Measurements from ENCODE around the gene FBN2. TPM values are rescaled to one million over a fixed set of nuclear protein-coding genes. Genes with fewer than 3 reads are reported as not detected.
"Not testable (repeated sequence)": the region's sequence is repeated elsewhere in the genome, so short reads cannot be mapped to it uniquely, and the experiment has no call there.

The FBN2 gene
- total RNA-seq, 1 donor from 2014 or later: 0.11 TPM

DNA sequence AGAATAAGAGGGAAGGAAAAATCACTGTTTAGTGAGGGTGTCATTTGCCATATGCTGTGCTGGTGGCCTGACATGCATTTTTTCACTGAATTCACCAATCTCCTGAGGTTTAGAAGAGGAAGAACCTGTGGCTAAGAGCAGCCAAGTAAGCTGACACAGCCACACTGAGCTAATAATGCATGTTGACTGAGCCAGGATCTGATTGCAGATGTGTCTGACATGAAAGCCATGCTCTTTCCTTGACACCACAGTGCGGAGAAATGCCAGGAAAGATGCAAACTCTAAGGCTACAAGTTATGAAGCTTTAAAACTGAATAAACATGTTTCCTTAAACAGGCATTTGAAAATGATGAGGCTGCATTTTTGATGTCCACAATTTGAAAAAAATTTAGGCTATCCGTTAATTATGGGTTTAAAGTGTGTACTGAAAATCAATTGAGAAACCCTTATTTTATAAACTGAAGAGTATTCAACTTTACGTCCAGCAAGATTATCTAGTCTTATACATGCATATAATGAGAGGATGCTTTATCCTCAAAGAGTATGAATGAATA is 208.6 kb downstream of the FBN2 start:
- Histone ChIP-seq H3K36me3 (no peaks in the 10 kb centered on the region), H3K9me3 (no peaks in the 10 kb centered on the region), H3K27me3 (no peaks in the 10 kb centered on the region), H3K4me1 (no peaks in the 10 kb centered on the region), H3K4me3 (no peak overlapping the region), H3K27ac (no peak overlapping the region)
- TF ChIP-seq, protein P1, sequence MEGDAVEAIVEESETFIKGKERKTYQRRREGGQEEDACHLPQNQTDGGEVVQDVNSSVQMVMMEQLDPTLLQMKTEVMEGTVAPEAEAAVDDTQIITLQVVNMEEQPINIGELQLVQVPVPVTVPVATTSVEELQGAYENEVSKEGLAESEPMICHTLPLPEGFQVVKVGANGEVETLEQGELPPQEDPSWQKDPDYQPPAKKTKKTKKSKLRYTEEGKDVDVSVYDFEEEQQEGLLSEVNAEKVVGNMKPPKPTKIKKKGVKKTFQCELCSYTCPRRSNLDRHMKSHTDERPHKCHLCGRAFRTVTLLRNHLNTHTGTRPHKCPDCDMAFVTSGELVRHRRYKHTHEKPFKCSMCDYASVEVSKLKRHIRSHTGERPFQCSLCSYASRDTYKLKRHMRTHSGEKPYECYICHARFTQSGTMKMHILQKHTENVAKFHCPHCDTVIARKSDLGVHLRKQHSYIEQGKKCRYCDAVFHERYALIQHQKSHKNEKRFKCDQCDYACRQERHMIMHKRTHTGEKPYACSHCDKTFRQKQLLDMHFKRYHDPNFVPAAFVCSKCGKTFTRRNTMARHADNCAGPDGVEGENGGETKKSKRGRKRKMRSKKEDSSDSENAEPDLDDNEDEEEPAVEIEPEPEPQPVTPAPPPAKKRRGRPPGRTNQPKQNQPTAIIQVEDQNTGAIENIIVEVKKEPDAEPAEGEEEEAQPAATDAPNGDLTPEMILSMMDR (IDR thresholded peaks at IDR 0.05): no peak
- intact Hi-C loops (cut with DNase I): no loop called here
- DNase-seq (ENCODE audit: low spot score in 2 of 2): no peak

DNA sequence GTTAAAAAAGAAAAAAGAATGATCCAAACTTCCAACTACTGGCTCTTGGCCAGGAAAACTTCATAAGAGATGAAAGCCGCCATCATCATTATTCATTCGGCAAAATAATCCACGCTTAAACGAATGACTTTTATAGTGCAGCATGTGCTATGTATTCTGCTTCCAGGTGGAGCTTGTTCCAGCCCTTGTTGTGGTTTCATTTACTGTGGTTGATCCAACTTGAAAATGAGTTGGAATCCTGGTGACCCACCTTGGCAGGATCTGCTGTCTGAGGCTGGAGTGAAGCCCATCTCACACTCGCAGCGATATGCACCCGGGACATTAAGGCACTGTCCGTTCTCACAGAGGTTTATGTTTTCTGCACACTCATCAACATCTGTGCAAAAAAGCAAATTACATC is 209.6 kb downstream of the FBN2 start:
- TF ChIP-seq, protein P1 (IDR thresholded peaks at IDR 0.05): no peak
- intact Hi-C loops (cut with DNase I): no loop called here
- H3K27ac ChIP-seq: no peak overlapping the region

DNA sequence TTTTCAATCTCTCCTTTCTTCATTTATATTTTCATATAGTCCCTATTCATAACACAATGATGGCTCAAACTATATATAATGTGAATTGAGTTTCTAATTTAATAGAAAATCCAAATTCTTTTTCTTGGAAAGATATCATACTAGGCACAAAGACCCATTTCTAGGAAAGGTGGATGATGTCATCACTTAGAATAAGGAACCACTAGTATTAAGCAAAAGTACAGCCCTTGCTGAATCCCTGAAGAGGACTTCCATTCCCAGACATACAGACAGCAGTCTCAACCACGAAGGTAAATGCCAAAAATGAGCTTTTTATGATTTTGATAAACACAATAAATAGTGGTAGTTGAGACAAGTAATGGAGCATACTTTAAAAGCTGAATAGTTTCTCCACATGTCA is 210.0 kb downstream of the FBN2 start:
- Histone ChIP-seq H3K9me3 (no peaks in the 10 kb centered on the region), H3K27me3 (no peaks in the 10 kb centered on the region), H3K36me3 (no peaks in the 10 kb centered on the region), H3K4me3 (no peak overlapping the region), H3K4me1 (no peaks in the 10 kb centered on the region), H3K27ac (no peak overlapping the region)
- intact Hi-C loops (cut with DNase I): no loop called here
- no peak for DNase-seq (ENCODE audit: low spot score in 2 of 2)
- TF ChIP-seq, protein P1 (IDR thresholded peaks at IDR 0.05): no peak

More for the DNA sequence above, 209.6 kb downstream of the FBN2 start:
- H3K27me3 ChIP-seq: no peaks in the 10 kb centered on the region
- no peaks in the 10 kb centered on the region for H3K36me3 ChIP-seq
- no peak overlapping the region for H3K4me3 ChIP-seq
- no peak for DNase-seq (ENCODE audit: low spot score in 2 of 2)
- H3K9me3 ChIP-seq: no peaks in the 10 kb centered on the region
- H3K4me1 ChIP-seq: no peaks in the 10 kb centered on the region

GRCh38 chr5:128321418-128321817 is 216.6 kb downstream of the FBN2 start:
- H3K9me3 ChIP-seq; H3K4me1 ChIP-seq; H3K27ac ChIP-seq; intact Hi-C loops (cut with DNase I); H3K4me3 ChIP-seq; DNase-seq (ENCODE audit: low spot score in 2 of 2); H3K27me3 ChIP-seq; H3K36me3 ChIP-seq: not testable (repeated sequence)

GRCh38 chr5:128318691-128319090 is 219.4 kb downstream of the FBN2 start:
- Histone ChIP-seq H3K36me3 (no peaks in the 10 kb centered on the region), H3K9me3 (no peaks in the 10 kb centered on the region), H3K27ac (no peak overlapping the region), H3K4me1 (no peaks in the 10 kb centered on the region), H3K4me3 (no peak overlapping the region), H3K27me3 (no peaks in the 10 kb centered on the region)
- intact Hi-C loops (cut with DNase I): no loop called here
- TF ChIP-seq, protein P1 (IDR thresholded peaks at IDR 0.05): no peak
- no peak for DNase-seq (ENCODE audit: low spot score in 2 of 2)

GRCh38 chr5:128317481-128317880 is 220.6 kb downstream of the FBN2 start:
- no peaks in the 10 kb centered on the region for H3K36me3 ChIP-seq
- intact Hi-C loops (cut with DNase I): no loop called here
- H3K4me1 ChIP-seq: no peaks in the 10 kb centered on the region
- no peaks in the 10 kb centered on the region for H3K9me3 ChIP-seq
- H3K4me3 ChIP-seq: no peak overlapping the region
- no peaks in the 10 kb centered on the region for H3K27me3 ChIP-seq
- no peak for DNase-seq (ENCODE audit: low spot score in 2 of 2)
- TF ChIP-seq, protein P1 (IDR thresholded peaks at IDR 0.05): no peak
- no peak overlapping the region for H3K27ac ChIP-seq

Measured in ascending aorta (tissue), 2 donors.